Right lobe of liver (tissue), 4 donors: Measurements from ENCODE around the gene TTC23.

Experiments used
- POLR2A ChIP-seq: fragments of 450-650 bp; IDR thresholded peaks from one replicate; pipeline ENCODE4 v1.6.1; 2017; ENCODE audit warnings: antibody characterized with exemption, mild to moderate bottlenecking
- TF ChIP-seq, protein P1 (sequence below), 4 donors: fragments of 200-600 bp in 3 of 4; fragments of 450-650 bp in 1 of 4; IDR thresholded peaks; one replicate each; pipeline versions ENCODE4 v1.5.1 to v1.8.0; 2016 to 2022; ENCODE audit warnings: antibody characterized with exemption in 4 of 4, mild to moderate bottlenecking in 2 of 4
- donor health status: DM: no; HTN: no; CAD: no.
- donor health status: DM: no; HTN: no; CAD: no.
- donor health status: DM: no; HTN: yes; CAD: no.

DNA sequence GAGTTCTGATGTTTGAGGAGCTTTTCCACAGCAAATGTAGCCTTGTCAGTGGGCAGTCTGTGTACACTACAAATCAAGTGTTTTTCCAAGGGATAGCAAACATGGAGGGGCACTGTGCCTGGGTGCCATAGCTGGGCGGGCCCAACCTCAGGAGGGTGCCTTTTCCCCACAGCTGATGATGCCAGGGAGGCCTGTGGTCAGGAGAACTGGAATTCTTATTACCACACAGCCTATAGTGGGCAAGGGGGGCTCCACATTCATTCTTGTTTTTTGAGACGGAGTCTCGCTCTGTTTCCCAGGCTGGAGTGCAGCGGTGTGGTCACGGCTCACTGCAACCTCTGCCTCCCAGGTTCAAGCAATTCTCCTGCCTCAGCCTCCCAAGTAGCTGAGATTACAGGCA, 102.7 kb downstream of the TTC23 start:
- TF ChIP-seq, protein P1, sequence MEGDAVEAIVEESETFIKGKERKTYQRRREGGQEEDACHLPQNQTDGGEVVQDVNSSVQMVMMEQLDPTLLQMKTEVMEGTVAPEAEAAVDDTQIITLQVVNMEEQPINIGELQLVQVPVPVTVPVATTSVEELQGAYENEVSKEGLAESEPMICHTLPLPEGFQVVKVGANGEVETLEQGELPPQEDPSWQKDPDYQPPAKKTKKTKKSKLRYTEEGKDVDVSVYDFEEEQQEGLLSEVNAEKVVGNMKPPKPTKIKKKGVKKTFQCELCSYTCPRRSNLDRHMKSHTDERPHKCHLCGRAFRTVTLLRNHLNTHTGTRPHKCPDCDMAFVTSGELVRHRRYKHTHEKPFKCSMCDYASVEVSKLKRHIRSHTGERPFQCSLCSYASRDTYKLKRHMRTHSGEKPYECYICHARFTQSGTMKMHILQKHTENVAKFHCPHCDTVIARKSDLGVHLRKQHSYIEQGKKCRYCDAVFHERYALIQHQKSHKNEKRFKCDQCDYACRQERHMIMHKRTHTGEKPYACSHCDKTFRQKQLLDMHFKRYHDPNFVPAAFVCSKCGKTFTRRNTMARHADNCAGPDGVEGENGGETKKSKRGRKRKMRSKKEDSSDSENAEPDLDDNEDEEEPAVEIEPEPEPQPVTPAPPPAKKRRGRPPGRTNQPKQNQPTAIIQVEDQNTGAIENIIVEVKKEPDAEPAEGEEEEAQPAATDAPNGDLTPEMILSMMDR (IDR thresholded peaks at IDR 0.05), result no peak
- no peak for TF ChIP-seq POLR2A
